Heart left ventricle (tissue), 13 donors: ENCODE results near the gene ANKRD30A.

Source experiments
- POLR2A ChIP-seq, 2 donors: fragments of 450-650 bp; IDR thresholded peaks; one replicate each; pipeline ENCODE4 v1.6.1; 2017; ENCODE audit warnings: antibody characterized with exemption in 2 of 2, mild to moderate bottlenecking in 2 of 2, moderate library complexity in 2 of 2
- TF ChIP-seq, protein P1 (sequence below), 12 donors: fragments of 200-600 bp; sonication (generic) in 4 of 12; IDR thresholded peaks; one replicate each; pipeline versions ENCODE4 v1.5.0 to v1.8.0; 2018 to 2022; ENCODE audit warnings: antibody characterized with exemption in 12 of 12, mild to moderate bottlenecking in 5 of 12
- donor health status: ischemic (EF 13 %, LVEDD 7.1; RV severe dilation, severe dysfunction).
- donor health status: DM: no; HTN: yes; CAD: no.
- donor health status: DM: no; HTN: no; CAD: no.
- donor health status: ischemic (EF 25% LVEDD 6.9; RV normal size, moderate dysfunction).
- donor health status: ischemic (EF 25% LVEDD 5.7; RV mildly dilated, moderate dysfunction).
- donor health status: ischemic (EF 35%, LVEDD 5.7; RV mildly dilated, moderate dysfunction).
- donor health status: nonischemic (EF 11% LVEDD 7.7; RV severe dilation, severe dysfunction).
- donor health status: DM: yes; HTN: yes; CAD: no.
- donor health status: PGD.
- donor health status: ischemic (EF 29% LVEDD 5.4; RV normal size, mild dysfunction).
- donor health status: nonischemic (EF 23%, LVEDD 6.1; RV moderate dilation, normal function).

DNA sequence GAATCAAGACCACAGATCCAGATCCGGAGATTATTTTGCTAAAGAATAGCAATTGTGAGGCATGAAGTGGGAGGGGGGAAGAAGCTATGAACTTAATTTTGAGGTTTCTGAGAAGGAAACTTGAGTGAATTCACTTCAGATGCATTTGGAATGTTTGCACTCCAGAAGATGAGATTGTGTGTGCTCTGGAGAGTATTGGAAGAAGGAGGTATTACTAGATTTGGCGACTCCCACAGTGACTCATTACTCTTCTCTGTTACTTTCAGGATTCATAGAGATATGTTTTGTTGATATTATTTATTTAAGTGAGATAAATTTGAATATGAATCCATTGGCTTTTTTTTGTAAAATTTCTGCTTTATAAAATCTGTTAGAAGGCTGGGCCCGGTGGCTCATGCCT, 80.7 kb downstream of the ANKRD30A start:
- TF ChIP-seq, protein P1, sequence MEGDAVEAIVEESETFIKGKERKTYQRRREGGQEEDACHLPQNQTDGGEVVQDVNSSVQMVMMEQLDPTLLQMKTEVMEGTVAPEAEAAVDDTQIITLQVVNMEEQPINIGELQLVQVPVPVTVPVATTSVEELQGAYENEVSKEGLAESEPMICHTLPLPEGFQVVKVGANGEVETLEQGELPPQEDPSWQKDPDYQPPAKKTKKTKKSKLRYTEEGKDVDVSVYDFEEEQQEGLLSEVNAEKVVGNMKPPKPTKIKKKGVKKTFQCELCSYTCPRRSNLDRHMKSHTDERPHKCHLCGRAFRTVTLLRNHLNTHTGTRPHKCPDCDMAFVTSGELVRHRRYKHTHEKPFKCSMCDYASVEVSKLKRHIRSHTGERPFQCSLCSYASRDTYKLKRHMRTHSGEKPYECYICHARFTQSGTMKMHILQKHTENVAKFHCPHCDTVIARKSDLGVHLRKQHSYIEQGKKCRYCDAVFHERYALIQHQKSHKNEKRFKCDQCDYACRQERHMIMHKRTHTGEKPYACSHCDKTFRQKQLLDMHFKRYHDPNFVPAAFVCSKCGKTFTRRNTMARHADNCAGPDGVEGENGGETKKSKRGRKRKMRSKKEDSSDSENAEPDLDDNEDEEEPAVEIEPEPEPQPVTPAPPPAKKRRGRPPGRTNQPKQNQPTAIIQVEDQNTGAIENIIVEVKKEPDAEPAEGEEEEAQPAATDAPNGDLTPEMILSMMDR (IDR thresholded peaks at IDR 0.05), result no peak
- TF ChIP-seq POLR2A (IDR thresholded peaks at IDR 0.05), result no peak
